HG03175 (cell line): ENCODE results near the gene FMN2.

ENCODE experiments used
- ATAC-seq: cut with Tn5 transposase; IDR thresholded peaks from one replicate; pipeline ENCODE4 v1.9.1; 2021; ENCODE audit warnings: mild to moderate bottlenecking, moderate library complexity; ENCODE audit not compliant: unreplicated experiment

The FMN2 gene

GRCh38 chr1:240349695-240350094 lies 258.0 kb downstream of the FMN2 start:
- no peak for ATAC-seq

GRCh38 chr1:240350910-240351331 lies 259.2 kb downstream of the FMN2 start:
- no peak for ATAC-seq

DNA sequence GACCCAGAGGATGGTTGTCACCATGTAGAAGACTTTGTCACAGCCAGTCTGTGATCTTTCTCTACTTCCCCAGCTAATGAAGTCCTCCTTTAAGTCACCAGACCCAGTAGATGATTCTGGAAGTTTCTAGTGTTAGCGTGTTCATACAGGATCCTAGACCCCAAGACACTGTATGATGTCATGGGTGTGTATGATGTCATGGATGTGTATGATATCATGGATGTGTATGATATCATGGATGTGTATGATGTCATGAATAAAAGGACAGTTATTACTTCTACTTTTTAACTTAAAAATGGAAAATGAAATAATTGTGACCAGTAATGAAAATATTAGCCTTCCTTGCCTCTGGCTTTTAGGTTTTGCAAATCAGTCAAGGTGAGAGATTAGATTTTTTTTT lies 260.0 kb downstream of the FMN2 start:
- ATAC-seq = no peak

GRCh38 chr1:240352769-240353168 lies 261.1 kb downstream of the FMN2 start:
- no peak for ATAC-seq

DNA sequence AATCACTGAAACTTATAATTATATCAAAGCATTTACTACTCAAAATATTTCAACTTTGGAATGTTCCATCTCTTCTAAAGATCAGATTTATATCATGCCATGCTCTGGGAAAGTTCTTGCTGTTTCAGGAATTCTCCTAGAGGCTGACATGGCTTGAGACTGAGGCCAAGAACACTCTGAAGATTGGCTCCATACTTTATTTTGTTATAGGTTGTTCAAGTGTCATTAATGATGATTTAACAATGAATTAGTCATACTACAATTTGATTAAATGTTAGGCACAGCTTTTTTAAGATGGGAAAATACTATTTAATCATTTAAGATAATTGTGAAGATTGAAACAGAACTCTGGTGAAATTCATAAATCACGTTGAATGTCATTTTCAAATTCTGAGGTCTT lies 264.9 kb downstream of the FMN2 start:
- ATAC-seq = no peak

DNA sequence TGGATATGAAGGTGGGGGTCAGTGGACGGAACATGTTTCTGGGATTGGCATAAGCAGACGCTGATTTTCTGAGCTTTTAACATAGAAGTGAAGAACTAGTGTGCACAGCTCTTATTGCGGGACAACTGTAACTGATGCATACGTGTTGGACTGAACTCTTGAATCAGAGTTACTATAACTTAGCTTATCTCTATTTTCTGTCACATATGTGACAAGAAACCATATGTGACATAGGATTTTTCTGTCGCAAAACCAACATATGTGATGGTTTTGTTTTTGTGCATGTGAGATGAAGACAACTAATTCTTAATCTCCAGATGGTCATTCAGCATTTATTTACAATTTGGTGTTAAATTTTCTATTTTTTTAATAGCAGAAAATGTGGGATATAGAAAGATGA lies 270.4 kb downstream of the FMN2 start:
- no peak for ATAC-seq

GRCh38 chr1:240362826-240363225 lies 271.1 kb downstream of the FMN2 start:
- no peak for ATAC-seq

DNA sequence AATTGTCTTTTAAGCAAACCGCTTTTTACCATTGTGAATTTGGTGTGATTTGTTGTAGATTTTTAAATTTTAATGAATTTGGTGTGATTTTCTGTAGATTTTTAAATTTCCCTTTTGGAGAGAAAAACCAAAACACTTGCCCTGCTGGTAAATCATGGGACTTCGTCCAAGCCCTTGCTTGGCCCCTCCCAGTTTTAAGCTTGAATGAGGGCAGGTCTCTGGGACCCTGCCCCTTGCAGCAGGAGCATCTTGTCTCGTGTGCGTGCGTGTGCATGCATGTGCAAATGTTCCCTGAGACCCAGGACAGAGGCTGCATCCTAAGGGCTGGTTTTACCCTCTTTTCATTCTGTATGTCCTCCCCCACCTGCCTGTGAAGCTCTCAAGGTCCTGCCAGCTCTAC lies 271.6 kb downstream of the FMN2 start:
- ATAC-seq = no peak

- no peak for ATAC-seq
Observed at GRCh38 chr1:240363914-240364313, 272.2 kb downstream of the FMN2 start.

DNA sequence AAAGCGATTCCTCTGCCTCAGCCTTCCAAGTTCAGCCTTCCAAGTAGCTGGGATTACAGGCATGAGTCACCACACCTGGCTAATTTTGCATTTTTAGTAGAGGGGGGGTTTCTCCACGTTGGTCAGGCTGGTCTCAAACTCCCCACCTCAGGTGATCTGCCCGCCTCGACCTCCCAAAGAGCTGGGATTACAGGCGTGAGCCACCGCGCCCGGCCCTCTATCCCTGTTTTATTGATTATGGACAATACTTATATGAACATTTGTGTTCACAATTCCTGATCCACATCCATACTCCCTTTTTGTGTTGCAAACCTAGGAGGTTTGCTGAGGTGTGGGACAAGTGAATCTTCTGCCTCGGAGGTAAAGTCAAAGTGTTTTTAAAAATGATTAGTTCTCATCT lies 275.0 kb downstream of the FMN2 start:
- ATAC-seq = no peak

DNA sequence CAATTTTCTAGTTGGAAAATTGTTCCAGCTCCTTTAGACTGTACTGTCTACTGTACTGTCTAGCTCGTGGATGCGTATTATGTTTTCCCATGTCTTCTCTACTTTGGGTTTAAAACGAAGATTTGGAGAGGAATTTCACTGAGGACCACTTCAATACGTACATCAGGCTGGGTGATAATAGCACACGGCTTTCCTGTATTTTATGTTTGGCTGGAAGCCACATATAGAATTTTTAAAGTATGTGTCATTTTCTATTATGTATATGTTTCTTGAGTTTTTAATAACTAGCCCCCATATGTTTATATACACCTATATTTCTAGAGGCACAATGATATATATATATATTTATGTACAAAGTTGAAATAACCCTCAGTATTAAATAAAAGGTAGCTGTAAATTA lies 293.9 kb downstream of the FMN2 start:
- no peak for ATAC-seq

DNA sequence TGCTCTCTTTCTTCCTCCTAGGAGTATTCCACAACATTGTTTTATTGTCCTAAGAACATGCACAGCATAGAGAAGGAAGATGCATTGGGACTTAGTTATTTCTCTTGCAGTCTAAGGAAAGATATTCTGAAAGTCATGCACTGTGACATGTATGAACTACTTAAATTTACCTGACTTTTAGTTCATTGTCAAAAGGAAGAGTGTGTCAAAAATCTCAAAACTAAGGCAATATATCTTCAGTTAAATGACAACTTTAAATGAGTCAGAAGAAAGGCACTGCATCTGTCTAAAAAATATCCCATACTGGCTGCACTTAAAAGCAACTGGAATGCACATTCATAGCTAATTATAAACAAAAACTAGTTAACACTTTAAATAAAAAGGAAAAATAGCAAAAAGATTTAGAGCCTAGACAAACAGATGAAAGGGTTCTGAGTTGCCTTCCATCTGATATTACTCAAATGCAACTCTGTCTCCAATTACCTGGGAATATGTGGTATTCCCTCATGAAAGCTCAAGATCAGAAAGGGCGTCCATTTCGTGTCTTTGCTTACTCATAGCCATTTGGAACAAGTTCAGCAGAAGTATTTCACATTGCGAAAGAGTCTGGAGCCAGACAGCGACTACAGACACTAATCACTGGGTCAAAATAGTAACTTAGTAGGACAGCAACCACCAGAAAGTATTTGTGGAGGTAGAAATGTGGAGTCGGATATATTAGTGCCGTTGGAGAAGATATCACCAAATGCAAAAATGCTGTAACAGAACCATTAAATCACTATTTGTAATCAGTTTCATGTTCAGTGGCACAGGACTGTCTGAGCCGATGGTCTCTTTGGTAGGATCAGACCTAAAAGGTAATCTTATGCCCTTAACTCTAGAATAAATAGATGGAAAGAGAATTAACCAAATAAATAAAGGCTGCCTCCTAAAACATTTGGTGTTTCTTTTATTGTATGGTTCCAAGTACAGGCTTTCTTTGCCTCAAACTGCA lies 294.6 kb downstream of the FMN2 start:
- ATAC-seq = no peak

GRCh38 chr1:240387051-240387450 lies 295.4 kb downstream of the FMN2 start:
- no peak for ATAC-seq

- ATAC-seq = no peak
Observed at GRCh38 chr1:240391660-240392260, 300.1 kb downstream of the FMN2 start.

- no peak for ATAC-seq
Observed at GRCh38 chr1:240394353-240394752, 302.7 kb downstream of the FMN2 start.

DNA sequence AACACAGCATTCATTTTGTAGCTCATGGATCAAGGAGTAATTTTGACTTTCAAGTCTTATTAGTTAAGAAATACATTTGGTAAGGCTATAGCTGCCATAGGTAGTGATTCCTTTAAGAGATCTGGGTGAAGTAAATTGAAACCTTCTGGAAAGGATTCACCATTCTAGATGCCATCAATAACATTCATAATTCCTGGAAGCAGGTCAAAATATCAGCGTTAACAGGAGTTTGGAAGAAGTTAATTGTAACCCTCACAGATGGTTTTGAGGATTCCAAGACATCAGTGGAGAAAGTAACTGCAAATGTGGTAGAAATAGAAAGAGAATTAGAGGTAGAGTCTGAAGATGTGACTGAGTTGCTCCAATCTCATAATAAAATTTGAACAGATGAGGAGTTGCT lies 303.7 kb downstream of the FMN2 start:
- no peak for ATAC-seq

DNA sequence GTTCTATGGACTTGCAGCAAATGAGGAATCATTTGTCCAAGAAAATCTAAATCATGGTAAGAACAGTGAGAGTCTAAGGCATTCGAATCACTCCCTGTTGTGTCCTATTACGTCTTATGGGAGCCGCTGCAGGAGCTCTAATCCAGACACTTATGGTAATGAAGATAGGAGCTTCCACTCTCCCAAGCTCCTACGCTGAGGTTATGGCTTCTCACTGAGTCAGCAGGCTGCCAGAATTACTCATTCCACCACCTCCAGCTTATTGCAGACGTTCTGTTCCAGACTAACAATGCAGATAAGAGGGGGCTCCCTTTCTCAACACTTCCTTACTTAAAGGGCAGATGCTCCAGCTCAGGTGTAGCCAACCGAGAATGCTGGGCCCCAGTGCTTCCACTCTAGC lies 307.7 kb downstream of the FMN2 start:
- no peak for ATAC-seq

GRCh38 chr1:240401731-240402130 lies 310.0 kb downstream of the FMN2 start:
- ATAC-seq = no peak

DNA sequence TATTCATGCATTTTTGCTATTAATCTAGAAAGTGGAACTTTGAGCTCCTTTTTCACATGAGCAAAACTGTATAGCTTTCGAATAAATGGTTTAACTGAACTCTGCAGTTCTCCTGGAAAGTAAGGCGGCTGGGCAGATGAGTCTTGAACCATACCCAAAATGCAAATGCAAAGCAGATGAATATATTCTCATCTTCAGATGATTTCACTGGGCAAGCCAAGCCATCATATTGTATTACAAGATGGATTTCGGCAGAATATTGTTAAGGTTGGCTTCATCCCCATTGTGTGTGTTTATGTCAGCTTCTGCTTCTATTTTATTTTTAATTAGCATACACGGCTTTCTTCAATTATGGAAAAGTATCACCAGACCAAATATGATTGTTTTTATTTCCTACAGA lies 310.6 kb downstream of the FMN2 start:
- ATAC-seq = no peak

DNA sequence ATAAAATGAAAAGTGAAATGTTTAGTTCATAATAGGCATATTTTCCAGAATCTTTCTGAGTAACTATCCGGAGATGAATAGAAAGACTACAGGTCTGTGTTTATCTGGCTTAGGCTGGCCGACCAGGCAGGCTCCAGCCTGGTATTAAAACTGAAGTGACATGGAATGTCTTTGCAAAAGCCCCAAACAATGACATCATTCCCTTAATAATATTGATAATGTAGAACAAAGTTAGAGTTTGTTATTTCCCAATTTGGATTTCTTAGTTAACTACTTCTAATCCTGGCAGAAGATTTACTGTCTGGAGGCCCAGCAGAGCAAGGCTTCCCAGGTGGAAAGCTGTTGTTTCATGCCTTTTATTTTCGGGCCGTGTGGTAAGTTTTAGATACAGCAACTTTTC lies 312.6 kb downstream of the FMN2 start:
- ATAC-seq = no peak

DNA sequence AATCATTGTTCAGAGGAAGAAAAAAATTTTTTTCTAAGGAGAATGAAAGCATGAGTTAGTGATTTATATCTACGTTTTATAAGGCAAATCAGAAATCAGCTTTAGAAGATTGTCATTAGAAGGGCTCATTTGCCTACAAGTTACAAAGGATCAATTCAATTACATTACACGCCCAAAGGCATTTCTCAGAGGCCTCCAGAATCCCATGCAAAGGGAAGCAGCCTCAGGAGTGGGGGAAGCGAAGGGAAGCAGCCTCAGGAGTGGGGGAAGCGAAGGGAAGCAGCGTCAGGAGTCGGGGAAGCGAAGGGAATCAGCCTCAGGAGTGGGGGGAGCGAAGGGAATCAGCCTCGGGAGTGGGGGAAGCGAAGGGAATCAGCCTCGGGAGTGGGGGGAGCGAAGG lies 314.1 kb downstream of the FMN2 start:
- ATAC-seq = no peak

DNA sequence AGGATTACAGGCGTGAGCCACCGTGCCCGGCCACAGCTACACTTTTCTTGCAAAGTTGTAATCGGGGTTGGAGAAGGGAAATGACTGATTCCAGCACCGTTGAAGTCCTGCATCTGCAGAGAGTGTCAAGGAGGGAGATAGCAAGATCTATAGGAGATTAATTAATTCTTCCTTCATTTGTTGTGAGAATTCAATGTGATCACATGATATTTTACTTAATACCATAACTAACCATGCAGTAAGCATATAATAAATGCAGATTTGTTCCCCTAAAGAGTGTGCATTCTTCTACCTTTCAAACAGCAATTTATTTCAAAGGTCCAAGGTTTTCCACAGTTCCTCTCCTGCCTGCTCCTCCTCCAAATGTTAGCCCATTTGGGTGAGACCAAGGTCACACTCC lies 315.7 kb downstream of the FMN2 start:
- no peak for ATAC-seq
